ENCODE data around the gene CEP170.

Gene CEP170

GRCh38 chr1:243267914-243268653 is 13.0 kb upstream of the CEP170 start:
- no peak for DNase-seq (ENCODE audit: low read depth, low spot score)

- DNase-seq (ENCODE audit: low read depth, low spot score) = no peak
Observed at GRCh38 chr1:243267471-243267880, 12.4 kb upstream of the CEP170 start.

DNA sequence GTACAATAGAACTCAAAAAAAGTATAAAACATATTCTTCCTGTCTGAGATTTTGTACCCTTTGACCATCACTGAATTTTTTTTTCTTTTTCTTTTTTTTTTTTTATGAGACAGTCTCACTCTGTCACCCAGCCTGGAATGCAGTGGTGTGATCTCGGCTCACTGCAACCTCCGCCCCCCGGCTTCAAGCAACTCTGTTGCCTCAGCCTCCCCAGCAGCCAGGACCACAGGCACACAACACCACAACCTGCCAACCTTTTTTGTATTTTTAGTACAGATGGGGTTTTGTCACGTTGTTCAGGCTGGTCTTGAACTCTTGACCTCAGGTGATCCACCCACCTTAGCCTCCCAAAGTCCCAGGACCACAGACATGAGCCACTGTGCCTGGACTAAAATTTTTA is 11.2 kb upstream of the CEP170 start:
- no peak for DNase-seq (ENCODE audit: low read depth, low spot score)

GRCh38 chr1:243264717-243265116 is 9.6 kb upstream of the CEP170 start:
- no peak for DNase-seq (ENCODE audit: low read depth, low spot score)

DNA sequence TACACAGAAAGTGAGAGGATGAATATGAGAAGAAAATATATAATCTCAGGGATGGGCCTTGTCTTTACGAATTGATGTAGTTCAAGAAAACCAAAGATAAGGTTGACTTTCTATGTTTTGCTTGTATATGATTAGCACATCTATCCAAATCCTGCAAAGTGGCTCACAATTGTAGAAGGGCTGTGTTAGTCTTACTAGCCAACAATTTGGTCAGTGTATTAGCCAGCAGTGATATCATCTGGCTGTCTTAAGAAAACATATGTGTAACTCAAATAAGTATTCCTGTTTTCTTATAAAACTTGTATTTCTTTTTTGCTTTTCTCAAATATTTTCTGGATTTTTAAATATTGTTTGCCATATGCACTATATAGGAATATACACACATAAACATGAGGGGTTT is 6.3 kb upstream of the CEP170 start:
- no peak for DNase-seq (ENCODE audit: low read depth, low spot score)

DNA sequence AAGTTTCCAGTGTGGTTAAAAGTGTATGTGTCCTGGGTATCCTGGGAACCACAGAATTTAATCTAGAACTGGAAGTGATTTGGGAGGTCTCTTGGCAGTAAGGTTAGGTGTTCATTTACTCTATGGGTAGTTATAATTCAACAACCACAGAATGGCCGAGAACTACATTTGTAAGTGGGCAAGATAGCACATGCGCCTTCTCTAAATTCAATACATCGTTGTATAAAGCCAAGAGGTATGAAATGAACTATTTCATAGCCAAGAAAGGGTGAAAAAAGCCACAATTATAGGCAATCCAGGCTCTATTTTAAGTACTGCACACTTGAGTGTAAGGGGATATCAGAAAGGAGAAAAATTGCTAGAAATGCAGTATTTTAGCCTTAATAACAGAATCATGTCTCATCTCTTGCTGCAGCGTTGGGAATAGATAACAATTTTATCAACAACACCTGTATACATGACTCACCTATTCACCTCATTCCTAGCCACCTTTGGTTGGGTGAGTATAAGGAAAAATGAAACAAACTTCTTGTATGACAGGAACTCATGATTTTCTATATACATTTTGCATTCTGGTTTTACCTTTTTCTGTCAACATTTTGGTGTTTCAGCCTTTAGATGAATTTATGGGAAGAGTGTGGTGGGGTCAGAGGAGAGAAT is 5.3 kb upstream of the CEP170 start:
- no peak for DNase-seq (ENCODE audit: low read depth, low spot score)

DNA sequence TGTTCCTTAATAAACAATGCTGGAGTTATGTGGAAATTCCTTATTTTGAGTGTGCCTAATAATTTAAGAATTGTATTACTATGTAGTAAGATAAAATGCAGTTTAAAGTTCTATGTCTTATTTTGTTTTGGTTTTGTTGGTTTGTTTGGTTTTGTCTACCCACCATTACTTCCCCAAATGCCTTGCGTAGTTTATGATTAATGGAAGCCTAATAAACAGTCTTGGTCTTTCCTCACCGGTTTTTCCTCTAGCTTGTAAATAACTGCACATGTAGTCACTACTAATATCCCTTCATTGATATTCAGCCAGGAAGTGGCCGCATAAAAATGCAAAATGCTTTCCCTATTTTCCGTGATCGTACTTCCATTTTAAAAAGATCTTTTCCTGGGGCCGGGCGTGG is 3.6 kb upstream of the CEP170 start:
- DNase-seq (ENCODE audit: low read depth, low spot score) = no peak

DNA sequence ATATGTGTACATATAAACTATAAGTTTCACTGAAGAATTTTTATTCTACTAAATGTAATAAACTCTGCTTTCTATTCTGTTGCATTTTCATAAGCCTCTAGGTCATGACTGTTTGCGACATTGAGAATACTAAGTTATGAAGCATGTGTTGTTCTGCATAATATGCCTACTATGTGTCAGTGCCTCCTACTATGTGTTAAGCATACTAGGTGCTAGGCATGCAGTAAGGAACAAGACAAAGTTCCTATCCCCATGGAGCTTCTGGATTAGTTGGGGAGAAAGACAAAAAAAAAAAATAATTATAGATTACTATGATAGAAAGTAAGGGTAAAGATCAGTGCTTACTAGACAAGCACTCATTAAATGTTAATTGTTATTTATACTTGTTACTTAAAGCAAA is 2.1 kb upstream of the CEP170 start:
- DNase-seq (ENCODE audit: low read depth, low spot score) = no peak

- DNase-seq (ENCODE audit: low read depth, low spot score) = no peak
Observed at GRCh38 chr1:243256590-243256989, 1.5 kb upstream of the CEP170 start.

- DNase-seq (ENCODE audit: low read depth, low spot score) = peak; percentile 90
Observed at GRCh38 chr1:243255791-243256512, 871 bp upstream of the CEP170 start, which contains the start of gene SDCCAG8. Gene SDCCAG8, plus strand, starts transcription at chr1:243256041. Its CDS starts 133 bp downstream, at chr1:243256174.

- peak; percentile 34 for DNase-seq (ENCODE audit: low read depth, low spot score)
Observed at GRCh38 chr1:243254233-243254926, 701 bp downstream of the CEP170 start.

DNA sequence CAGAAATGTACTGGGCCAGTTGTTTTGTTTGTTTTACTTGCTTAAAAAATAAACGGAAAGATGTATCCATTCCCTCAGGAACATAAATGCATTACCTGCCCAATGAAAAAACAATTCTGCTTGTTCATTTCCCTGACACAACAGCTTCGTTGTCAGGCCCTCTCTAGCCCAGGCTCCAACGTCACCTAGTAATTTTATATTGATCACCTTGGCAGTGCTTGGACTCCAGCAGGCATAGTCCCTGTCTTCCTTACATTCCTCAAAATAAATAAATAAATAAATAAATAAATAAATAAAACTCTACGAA is 1.2 kb downstream of the CEP170 start:
- no peak for DNase-seq (ENCODE audit: low read depth, low spot score)

DNA sequence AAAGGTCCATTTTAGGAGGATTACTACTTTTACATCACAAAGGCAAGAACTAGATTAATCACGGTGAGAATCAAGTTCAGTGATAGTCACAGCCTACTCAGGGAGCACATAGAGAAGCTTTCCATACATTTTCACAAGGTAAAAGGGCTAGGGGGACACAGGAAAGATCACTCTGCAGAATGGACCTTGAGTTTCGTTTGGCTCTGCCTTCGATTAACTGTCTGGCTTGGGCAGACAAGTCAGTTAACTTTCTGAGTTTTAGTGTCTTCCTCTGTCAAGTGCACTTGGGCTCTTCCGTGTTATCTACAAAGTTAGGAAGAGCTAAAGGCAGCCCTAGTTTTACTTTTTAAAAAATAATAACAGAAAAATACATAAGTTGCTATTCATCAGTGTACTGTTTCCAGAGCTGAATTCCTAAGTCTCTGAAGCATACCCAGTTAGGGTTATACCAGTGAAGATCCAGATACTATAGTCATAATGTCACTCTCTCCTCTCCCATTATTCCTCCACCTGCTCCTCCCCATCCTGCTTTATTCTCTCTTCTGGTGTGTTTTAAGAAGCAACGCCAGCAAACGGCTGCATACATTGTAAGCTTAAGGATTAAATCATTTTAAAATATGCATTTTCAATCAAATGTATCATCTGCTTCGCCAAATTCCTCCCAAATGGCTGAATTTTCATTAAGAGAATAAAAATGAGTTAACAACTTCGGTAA is 1.7 kb downstream of the CEP170 start:
- no peak for DNase-seq (ENCODE audit: low read depth, low spot score)

GRCh38 chr1:243251539-243251938 is 3.5 kb downstream of the CEP170 start:
- DNase-seq (ENCODE audit: low read depth, low spot score) = no peak

GRCh38 chr1:243250102-243250501 is 5.0 kb downstream of the CEP170 start:
- no peak for DNase-seq (ENCODE audit: low read depth, low spot score)

- no peak for DNase-seq (ENCODE audit: low read depth, low spot score)
Observed at GRCh38 chr1:243249214-243249613, 5.9 kb downstream of the CEP170 start.

DNA sequence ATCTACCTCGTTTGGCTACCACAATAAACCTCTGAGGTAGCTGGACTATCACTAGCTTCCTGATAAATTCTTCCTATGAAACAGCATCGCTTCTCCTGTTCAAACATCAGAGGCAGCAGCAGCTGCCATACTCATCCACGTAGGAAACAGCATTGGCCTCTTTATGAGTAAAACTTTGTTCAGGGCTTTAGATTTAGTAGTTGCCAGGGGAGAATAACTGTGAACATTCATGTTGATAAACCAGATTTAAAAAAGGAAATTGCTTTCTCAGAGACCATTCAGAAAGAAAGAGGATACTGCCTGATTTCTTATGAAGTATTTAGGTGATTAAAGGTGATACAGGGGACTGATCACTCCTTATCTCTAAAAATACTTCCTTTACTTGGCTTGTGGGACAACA is 7.2 kb downstream of the CEP170 start:
- DNase-seq (ENCODE audit: low read depth, low spot score) = no peak

DNA sequence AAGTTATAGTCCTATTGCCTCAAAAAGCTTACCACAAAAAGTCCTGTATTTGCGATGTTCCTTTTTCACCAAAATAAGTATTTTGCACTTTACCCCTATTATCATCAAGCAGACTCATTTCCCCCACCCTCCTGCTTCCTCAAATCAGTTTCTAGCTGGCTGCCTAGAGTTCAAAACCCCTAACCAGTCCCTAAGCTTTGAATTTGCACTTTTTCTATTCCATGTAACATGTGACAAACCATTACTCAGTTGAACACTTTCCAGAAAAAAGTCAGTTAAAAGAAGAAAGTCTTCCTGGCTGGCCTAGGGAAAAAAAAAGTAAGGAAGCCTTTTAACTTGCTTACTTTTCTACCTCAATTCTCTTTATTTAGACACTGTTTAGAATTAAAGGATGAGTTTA is 8.2 kb downstream of the CEP170 start:
- DNase-seq (ENCODE audit: low read depth, low spot score) = no peak

GRCh38 chr1:243244432-243244841 is 10.6 kb downstream of the CEP170 start:
- no peak for DNase-seq (ENCODE audit: low read depth, low spot score)

DNA sequence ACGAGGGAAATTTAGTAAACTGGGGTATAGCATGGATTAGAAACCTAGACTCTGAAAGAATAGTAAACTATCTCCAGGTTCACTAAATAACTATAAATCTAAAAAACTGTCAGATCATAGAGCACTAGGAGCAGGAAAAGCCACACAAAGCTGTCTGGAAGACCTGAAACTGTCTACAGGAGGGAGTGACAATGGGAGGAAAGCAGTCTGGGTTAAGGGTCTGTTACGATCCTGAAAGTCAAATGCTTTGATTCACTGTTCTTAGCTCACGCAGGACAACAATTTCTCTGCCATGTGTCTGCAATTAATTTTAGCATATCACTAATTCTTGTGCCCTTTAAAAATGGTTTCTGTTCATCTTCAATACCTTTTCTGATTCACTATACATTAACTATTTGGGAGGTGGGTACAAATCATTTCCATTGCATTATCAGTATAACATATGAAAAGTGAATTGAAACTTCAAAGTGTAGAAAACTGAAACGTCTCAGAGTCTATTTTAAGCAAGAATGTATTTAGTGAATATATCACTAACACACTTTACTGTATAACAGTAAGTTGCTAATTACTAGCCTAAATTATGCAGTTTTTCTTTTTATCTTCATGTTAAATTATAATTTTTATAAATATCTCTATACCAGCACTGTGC is 18.4 kb downstream of the CEP170 start:
- no peak for DNase-seq (ENCODE audit: low read depth, low spot score)
